ENCODE results near the gene CDK5RAP2.

GRCh38 chr9:120410925-120411501 is 169.0 kb downstream of the CDK5RAP2 start:
- no peak for TF ChIP-seq ZNF530 (tag by site-specific recombination; IDR thresholded peaks at IDR 0.05; ENCODE audit: low read depth)
- TF ChIP-seq ZNF248 (tag by site-specific recombination; IDR thresholded peaks at IDR 0.05), result no peak
- no peak for TF ChIP-seq ZNF175 (tag by site-specific recombination; IDR thresholded peaks at IDR 0.05)
- TF ChIP-seq CTCF (tag by site-specific recombination; IDR thresholded peaks at IDR 0.05), result no peak
- TF ChIP-seq ZNF555 (tag by site-specific recombination; conservative IDR thresholded peaks at IDR 0.05), result no peak
